Measurements from ENCODE around the gene CHD9.
"Not testable (repeated sequence)": the region's sequence is repeated elsewhere in the genome, so short reads cannot be mapped to it uniquely, and the experiment has no call there.

Gene CHD9

DNA sequence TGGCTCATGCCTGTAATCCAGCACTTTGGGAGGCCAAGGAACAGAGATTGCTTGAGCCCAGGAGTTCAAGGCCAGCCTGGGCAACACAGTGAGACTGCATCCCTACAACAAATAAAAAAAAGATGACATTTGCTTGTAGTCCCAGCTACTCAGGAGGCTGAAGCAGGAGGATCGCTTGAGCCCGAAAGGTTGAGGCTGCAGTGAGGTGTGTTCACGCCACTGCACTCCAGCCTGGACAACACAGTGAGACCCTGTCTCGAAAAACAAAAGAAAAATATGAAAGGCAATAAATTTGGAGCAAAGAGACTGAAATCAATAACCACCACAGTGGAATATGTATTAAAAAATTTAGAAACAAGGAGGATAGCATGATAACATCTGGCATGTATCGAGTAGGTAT, 235.7 kb downstream of the CHD9 start:
- DNase-seq: no peak

DNA sequence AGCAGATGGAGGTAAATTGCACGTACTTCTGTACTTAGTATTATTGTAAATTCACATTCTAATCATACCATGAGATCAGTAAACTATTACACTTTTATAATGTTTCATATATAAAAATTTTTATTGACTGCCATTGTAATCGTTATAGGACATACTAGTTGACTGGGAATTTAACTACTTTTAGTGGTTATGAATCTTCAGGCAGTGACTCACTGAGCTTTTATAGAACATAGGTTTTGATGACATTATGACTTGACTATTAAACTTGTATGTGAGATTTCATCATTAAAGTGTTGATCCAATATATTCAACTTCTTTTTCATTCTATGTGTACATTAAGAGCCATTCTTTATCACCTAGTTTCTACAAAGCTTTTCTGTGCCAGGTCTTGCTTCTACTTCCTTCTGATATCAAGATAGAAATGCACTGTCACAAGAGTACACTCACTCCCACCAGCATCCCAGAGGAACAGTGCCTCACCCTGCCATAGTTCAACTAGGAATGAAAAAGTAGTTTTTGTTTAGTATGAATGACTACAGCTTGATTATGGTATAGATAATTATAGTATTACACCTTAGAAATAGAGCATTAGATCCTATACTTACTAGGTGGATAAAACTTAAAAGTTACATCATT, 237.1 kb downstream of the CHD9 start:
- no peak for DNase-seq

DNA sequence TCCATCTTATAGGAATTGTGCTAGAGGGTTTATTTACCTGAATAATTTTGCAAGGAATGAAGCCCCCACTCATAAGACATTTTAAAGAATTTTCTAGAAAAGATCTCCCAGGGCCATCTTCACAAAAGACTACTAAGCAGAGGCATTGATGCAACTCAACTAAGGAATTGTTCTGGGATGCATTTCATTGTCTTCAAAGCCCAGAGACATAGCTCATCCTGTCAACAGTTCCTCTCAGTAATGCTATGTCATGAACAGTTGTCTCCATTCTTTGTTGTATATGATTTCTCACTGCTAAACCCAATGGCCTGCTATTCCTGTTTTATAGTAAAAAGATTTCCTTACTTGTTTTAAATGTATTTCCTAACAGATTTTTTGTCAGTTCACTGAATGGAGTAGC, 242.7 kb downstream of the CHD9 start:
- no peak for DNase-seq

DNA sequence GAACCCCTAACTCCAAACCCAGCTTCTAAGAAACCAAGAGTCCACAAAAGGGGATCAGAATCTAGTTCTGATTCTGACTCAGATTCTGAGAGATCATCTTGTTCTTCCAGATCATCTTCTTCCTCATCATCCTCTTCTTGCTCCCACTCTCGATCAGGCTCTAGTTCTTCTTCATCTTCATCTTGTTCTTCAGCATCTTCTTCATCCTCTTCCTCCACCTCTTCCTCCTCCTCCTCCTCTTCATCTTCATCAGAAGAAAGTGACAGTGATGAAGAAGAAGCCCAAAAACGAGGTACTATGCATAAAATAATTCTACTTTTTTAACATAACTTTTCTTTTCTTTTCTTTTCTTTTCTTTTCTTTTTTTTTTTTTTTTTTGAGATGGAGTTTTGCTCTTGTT, 249.5 kb downstream of the CHD9 start:
- no peak for DNase-seq

DNA sequence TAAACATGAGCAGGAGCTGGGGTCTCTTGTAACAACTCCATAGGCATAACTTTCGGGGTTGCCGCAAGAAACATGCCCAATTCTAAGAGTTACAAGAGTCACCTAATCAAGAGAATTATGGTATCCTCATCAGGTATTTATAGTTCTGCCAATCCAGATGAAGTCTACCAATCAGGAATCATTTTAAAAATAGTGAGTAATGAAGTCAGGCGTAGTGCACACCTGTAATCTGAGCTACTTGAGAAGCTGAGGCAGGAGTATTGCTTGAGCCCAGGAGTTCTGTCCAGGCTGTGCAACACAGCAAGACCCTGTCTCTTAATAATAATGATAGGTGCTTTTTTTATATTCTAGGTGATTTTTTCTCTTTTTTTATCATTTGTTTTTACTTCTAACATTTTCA, 251.0 kb downstream of the CHD9 start:
- no peak for DNase-seq

DNA sequence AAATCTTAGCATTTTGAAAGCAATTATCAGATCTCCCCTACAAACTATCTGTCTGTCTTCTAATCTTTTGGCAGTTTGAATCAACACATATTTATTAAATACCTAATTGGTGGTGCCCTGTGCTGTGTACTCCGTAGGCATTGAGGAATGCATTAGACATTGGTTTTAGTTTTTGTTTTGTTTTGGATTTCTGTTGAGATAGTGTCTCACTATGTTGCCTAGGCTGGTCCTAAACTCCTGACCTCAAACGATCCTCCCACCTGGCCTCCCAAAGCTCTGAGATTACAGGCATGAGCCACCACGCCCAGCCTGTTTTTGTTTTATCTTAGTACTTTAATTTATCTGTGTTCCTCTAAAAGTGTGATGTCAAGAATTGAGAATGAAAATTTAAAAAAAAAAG, 254.7 kb downstream of the CHD9 start:
- no peak for DNase-seq

DNA sequence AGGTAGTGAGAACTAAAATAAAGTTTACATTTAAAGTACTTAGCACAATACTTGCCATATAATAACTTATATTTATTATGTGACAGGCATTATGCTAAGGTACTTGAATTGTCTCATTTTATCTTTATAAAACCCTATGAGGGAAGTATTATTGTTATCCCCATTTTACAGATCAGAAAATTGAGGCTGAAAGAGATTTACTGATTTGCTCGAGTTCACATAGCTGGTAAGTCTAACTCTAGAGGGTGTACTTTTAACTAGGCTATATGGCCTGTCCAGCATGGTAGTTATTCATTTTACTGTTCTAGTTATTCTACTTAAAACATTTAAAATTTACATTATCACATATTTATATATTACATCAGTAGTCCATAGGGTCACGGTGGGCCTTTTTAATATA, 266.2 kb downstream of the CHD9 start:
- DNase-seq: no peak

DNA sequence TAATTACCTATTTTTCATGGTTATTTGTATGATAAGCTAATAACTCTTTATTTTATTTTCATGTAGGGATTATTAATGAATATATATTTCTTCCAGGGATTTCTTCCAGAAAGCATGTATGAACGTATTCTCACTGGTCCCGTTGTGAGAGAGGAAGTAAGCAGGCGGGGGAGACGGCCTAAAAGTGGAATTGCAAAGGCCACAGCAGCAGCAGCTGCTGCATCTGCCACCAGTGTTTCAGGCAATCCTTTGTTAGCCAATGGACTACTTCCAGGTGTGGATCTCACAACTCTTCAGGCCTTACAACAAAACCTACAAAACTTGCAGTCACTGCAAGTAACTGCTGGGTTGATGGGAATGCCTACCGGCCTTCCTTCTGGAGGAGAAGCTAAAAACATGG, 269.1 kb downstream of the CHD9 start:
- no peak for DNase-seq

DNA sequence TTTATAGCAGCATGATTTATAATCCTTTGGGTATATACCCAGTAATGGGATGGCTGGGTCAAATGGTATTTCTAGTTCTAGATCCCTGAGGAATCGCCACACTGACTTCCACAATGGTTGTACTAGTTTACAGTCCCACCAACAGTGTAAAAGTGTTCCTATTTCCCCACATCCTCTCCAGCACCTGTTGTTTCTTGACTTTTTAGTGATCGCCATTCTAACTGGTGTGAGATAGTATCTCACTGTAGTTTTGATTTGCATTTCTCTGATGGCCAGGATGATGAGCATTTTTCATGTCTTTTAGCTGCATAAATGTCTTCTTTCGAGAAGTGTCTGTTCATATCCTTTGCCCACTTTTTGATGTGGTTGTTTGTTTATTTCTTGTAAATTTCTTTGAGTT, 276.2 kb downstream of the CHD9 start:
- DNase-seq: not testable (repeated sequence)

DNA sequence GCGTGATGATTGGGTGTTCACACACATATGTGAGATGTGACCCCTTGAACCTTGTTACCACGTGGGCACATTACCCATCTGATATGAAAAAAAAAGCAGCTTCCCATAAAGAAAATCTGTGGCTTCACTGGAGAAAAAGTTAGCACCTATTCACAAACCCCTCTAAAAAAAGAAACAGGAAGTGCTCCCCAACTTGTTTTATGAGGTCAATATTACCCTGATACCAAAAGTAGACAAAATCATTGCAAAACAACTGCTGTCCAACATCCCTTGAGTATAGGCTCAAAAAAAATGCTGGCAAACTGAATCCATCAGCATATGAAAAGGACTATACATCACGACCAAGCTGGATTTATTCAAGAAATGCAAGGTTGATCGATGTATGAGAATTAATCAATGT, 279.8 kb downstream of the CHD9 start:
- DNase-seq: no peak

DNA sequence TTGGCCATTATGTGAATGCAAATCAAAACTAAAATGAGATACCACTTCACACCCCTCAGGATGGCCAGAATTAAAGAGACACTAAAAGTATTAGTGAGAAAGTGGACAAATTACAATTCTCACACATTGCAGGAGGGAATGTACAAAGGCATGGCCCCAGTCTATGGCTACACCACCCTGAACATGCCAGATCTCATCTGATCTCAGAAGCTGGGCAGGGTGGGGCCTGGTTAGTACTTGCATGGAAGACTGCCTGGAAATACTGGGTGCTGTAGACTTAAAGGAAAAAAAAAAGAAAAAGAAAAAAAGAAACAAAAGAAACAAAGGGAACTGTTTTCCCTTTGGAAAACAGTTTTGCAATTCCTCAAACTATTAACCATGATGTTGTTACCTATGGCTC, 282.5 kb downstream of the CHD9 start:
- no peak for DNase-seq

DNA sequence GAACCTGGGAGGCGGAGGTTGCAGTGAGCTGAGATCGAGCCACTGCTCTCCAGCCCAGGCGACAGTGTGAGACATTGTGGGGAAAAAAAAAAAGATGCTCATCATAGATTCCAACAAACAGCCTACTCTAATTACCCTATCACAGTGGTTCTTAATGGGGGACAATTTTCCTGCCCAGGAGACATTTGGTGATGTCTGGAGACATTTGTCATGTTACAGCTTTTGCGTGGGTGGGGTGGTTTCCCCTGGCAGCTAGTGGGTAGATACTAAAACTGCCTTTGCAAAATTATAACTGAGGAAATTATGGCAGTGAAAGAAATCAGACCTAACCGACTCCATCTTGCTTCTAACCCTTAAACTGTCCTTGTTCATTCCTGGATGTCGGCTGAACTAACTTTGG, 287.0 kb downstream of the CHD9 start:
- DNase-seq: no peak

DNA sequence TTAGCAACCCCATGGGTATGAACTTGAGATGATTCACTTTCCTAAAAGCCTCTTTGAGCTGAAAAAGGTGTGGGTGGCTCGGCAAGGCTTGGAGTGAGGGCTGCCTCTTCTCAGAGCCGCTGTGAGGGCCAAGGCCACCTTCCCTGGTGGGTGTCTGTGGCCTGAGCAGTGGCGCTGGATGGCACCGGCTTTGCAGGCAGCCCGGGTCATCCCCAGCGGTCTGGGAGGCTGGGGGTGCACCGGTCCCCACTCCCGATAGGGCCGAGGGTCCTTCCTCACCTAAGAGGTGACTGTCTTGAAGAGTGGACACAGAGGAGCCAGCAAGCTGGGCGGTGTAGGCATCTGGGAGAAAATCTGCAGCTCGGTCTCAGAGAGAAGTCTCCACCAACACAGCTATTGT, 300.3 kb downstream of the CHD9 start:
- DNase-seq: no peak

DNA sequence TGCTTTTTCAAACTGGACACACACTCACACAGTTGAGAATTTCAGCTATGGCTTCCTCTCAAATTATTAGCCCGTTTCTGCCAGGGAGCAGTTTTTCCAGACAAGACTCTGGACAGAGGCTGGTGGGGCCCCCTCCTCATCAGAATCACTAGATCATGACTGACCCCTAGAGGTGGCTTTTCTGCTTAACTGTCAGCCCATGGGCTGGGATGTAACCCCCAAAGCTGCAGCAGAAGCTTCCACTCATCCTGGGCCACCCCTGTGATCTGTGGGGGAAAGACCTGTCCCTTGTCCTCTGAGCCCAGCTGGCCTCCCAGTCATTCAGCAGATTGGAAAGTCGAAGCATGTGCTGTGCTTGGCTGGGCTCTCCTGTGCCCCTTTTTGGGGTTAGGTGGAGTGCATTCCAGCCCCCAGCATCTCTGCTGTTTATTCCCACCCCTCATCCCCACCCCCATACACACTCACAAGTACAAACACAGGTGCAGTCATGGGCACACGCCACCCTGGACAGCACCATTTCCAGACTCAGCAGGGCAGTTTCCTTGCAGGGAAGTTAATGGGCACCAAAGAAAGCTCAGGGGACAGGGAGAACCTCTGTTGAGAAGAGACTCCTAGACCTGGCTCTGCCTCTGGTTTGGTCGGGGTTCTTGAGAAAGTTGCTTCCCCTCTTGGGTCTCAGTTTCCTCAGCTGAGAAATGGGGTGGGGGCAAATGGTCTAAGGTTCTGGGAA, 301.9 kb downstream of the CHD9 start:
- no peak for DNase-seq

DNA sequence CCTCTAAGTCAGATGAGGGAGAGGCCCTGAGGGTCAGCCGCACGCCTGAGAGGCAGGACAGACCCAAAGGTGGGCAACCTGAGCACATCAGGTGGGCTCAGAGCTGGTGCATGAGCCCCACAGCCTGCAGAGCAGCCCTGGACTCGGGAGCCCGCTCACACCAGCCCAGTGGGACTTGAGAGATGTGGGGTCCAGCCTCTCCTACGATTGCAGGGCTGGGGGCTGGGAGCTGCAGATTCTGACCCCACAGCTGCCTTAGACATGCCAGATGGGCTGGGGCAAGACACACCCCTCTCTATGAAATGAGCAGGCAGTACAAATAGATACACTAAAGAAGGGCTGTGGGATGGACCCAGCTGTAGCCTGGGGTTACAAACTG, 302.4 kb downstream of the CHD9 start:
- DNase-seq: no peak

DNA sequence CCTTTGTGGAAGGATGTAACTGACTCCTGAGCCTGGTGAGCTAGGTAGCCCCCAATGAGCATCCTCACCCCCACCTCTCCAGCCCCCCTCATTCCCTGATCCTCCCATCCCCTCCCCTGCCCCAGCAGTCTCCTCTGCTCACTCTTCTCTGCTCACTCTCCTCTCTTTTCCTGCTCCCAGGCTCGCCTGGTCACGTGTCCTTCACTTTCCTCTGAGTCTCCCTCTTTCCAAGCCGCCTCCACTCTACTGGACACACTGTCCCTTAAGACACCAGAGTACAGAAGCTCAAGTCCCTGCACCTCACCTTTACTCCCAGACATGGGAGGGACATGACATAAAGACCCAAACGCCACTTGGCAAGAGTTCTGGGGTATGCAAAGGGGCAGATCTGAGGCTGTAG, 303.2 kb downstream of the CHD9 start:
- no peak for DNase-seq

DNA sequence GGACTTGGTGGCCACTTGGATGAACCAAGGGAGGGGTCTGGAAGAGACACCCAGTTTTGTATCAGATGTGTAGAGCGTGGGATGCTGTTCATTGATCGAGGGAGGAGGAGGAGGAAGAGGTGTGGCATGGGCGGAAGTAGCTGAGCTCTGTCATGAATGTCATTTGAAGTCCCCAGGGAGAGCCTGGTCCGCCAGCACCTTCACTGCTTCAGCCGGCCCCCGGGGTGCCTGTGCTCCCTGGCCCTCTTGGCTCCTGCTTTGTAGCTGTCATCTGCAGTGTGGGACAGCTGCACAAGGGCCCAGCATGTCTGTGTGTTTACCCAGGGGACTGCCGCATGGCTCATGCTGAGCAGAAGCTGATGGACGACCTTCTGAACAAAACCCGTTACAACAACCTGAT, 304.1 kb downstream of the CHD9 start:
- no peak for DNase-seq

DNA sequence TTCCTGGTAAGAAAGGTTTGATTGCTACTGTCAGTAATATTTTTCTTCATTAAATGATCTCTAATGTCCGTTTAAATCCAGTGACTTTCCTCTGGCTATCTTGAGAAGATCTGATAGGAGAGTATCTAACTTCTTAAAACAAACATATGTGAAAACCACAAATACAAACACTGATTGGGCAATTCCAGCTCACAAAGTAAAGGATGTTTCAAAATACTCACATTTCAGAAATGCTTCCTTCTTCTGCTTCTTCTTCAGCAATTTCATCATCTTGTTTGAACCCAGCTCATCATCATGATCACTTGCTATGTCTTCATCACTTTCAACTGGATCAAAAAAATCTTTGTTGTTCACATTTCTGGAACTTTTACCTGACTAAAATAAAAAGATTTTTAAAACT, 315.1 kb downstream of the CHD9 start:
- no peak for DNase-seq

DNA sequence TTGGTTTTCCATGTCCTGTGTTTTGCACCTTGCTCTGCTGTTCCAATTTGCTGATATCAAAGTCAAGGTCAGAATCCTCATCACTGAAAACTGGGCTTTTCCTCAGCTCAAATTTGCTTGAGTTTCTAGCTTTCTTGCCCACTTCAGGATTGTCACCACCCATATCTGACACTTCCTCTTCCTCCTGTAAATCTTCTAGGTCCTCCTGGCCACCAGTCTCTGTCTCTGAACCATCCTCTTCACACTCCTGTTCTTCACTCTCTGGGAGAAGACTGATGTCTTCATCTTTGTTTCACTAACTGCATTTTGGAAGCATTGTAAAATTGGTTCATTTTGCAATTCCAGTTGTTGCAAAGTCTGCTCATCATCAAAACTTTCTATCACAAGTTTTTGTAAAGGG, 316.0 kb downstream of the CHD9 start:
- no peak for DNase-seq

DNA sequence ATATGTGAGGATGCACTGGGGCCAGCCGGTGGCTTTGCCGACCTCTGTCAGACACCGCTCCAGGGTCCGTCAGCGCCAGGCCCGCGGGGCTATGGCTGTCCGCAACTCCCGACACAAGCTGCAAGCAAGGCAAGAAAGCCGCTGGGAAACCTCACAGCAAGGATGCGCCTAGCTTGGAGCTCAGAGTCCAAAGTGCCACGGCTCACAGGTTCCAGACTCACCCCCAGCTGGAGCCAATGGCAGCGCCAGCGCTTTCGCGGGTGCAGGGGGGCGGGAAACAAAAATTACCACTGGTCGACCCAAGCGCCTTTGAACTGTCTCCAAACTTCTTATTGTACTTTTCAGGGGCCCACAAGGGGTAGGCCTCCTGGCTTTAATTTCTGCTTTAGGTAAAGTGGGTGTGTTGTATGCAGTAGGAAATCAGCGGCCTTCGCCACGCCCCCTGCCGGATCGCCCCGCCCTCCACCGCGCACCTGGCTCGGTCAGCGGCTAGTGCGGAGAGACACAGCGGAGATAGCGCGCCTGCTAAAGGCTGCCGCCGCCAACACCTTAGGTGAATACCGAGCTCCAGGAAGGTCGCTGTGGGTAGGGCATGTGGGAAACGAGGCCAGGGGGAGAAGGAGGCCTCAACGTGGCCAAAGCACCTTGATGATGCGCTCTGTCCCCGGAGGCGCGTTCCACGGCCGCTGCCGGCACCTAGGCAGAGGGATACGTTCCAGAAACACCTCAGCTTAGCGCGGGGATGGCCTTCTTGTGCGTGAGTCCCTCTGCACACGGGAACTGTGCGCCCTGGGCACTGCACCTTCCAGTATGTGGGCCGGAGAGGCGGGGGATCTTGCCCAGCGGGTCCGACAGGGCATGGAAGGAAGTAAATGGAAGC, 318.4 kb downstream of the CHD9 start:
- peak; percentile 75 for DNase-seq

DNA sequence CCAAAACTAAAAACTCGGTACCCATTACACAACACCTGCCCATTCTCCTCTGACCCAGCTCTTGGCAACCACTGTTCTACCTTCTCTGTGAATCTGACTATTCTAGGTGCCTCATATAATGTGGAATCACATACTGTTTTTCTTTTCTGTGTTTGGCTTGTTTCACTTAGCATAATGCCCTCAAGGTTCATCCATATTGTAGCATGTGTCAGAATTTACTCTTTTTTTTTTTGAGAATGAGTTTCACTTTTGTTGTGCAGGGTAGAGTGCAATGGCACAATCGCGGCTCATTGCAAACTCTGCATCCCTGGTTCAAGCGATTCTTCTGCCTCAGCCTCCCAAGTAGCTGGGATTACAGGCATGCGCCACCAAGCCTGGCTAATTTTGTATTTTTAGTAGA, 320.0 kb downstream of the CHD9 start:
- no peak for DNase-seq

DNA sequence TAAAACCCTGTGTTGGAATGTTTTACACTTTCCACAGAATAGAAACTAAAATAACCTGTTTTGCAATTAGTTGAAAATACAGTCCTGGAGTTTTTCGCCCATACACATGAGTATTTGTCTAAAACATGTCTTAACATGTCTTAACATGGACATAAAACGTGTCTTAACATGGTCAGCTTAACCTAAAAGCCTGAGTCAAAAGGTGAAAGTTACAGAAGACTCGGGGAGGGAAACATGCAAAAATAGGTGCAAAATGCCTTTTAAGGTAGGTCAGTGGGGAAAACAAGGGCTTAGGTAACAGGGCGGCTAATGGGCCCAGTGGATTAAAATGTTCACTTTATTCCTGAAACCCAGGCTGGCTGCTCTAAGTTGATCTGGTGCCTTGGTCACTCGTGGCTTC, 323.3 kb downstream of the CHD9 start:
- DNase-seq: no peak

Data from NCI-H774 (cell line).